Tibial nerve (tissue), 4 donors: Measurements from ENCODE around the gene CYFIP2.

Experiments used
- EP300 ChIP-seq, 2 donors: sonication (generic); formaldehyde crosslinking; IDR thresholded peaks; one replicate each; pipeline ENCODE4 v1.6.1; 2017; ENCODE audit warnings: antibody characterized with exemption in 2 of 2, mild to moderate bottlenecking in 1 of 2
- POLR2A ChIP-seq, 2 donors: fragments of 450-650 bp; IDR thresholded peaks; one replicate each; pipeline ENCODE4 v1.6.1; 2017; ENCODE audit warnings: antibody characterized with exemption in 2 of 2, mild to moderate bottlenecking in 2 of 2, moderate library complexity in 2 of 2
- TF ChIP-seq, protein P1 (sequence below), 5 experiments: fragments of 200-600 bp in 3 of 5; fragments of 450-650 bp in 2 of 5; sonication (generic) in 3 of 5; IDR thresholded peaks; one replicate each; pipeline ENCODE4 v1.5.1; 2016 to 2019; ENCODE audit warnings: antibody characterized with exemption in 5 of 5, mild to moderate bottlenecking in 3 of 5, moderate library complexity in 2 of 5

DNA sequence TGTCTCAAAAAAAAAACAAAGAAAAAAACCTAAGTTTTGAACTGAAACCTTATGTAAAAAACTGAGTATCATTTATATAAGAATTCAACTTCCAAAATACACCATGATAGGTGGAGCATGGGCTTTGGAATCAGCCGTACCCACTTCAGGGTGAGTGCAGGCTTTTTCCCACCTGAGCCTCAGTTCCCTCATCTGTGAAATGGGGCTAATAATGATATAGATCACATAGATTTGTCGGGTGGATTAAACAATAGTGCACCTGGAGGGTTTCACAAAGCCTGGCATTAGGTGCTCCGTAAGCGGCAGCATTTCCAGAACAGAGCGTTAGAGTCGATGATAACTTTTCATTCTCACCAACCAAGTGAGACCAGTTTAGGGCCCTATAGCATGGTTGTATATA is 91.9 kb downstream of the CYFIP2 start:
- TF ChIP-seq, protein P1, sequence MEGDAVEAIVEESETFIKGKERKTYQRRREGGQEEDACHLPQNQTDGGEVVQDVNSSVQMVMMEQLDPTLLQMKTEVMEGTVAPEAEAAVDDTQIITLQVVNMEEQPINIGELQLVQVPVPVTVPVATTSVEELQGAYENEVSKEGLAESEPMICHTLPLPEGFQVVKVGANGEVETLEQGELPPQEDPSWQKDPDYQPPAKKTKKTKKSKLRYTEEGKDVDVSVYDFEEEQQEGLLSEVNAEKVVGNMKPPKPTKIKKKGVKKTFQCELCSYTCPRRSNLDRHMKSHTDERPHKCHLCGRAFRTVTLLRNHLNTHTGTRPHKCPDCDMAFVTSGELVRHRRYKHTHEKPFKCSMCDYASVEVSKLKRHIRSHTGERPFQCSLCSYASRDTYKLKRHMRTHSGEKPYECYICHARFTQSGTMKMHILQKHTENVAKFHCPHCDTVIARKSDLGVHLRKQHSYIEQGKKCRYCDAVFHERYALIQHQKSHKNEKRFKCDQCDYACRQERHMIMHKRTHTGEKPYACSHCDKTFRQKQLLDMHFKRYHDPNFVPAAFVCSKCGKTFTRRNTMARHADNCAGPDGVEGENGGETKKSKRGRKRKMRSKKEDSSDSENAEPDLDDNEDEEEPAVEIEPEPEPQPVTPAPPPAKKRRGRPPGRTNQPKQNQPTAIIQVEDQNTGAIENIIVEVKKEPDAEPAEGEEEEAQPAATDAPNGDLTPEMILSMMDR (IDR thresholded peaks at IDR 0.05), result no peak
- TF ChIP-seq POLR2A (IDR thresholded peaks at IDR 0.05) (no peak), EP300 (IDR thresholded peaks at IDR 0.05) (no peak)
